Neural cell (in vitro differentiated cells): ENCODE results near the gene DIAPH1.
A peak's percentile ranks its signal among the peaks of the same experiment; 100 is the strongest.

Experiments
- CTCF ChIP-seq: fragments of 450-650 bp; IDR thresholded peaks from 2 replicates; pipeline ENCODE4 v1.5.1; 2014; ENCODE audit warnings: antibody characterized with exemption, mild to moderate bottlenecking, moderate library complexity; ENCODE audit not compliant: poor library complexity, severe bottlenecking
- EP300 ChIP-seq: fragments of 450-650 bp; conservative IDR thresholded peaks from 2 replicates; pipeline ENCODE4 v1.6.1; 2014; ENCODE audit warnings: antibody characterized with exemption, mild to moderate bottlenecking, moderate library complexity; ENCODE audit not compliant: poor library complexity, severe bottlenecking
- EZH2 ChIP-seq: fragments of 200-600, 300-800 bp; shearing (Covaris generic), sonication (generic); IDR thresholded peaks from 2 replicates; pipeline ENCODE4 v1.6.1; 2014; ENCODE audit warnings: antibody characterized with exemption, low read length, borderline replicate concordance, mild to moderate bottlenecking; ENCODE audit not compliant: insufficient read depth, poor library complexity, severe bottlenecking
- POLR2AphosphoS5 ChIP-seq: IDR thresholded peaks from 2 replicates; pipeline ENCODE4 v1.6.1; 2012
- SMC3 ChIP-seq: fragments of 450-650 bp; conservative IDR thresholded peaks from 2 replicates; pipeline ENCODE4 v1.6.1; 2014; ENCODE audit warnings: antibody characterized with exemption, mild to moderate bottlenecking, moderate library complexity; ENCODE audit not compliant: poor library complexity

DNA sequence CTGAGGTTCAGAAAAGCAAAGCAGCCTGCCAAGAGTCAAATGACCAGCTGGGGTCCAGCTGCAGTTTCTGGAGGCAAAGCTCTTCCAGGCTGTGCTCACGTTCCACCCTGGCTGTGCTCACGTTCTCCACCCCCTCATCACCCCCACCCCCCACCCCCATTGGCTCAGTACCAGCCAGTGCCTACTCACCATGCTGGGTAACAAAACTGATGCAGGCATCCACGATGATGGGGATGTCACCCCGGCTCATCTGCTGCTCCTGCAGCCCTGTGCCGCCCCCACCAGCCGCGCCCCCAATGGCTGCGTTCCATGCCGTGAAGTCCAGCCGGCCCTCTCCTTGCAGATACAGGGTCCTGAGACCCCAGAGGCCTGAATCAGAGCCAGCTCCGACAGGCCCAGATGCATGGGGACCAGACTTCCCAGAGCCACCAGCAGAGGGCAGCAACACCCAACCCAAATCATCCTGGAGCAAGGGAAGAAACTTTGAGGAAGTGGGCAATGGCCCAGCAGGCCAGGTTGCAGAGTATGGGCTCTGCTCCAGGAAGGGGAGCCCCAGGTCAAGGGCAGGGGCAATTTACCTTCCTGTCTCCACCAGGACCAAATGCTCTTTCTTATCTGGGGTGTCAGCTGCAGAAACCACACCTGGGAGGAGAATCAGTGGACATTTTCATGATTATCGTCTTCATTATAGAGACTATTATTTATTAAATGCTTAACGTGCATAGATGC, 46.1 kb upstream of the DIAPH1 start:
- TF ChIP-seq EP300 (no peak), POLR2AphosphoS5 (no peak), SMC3 (peak; percentile 92), EZH2 (no peak), CTCF (peak; percentile 91)
